Fibroblast of skin of left quadriceps (primary cell): ENCODE data around the gene ACSM2B.
"Not testable (repeated sequence)": the region's sequence is repeated elsewhere in the genome, so short reads cannot be mapped to it uniquely, and the experiment has no call there.

Experiments
- DNase-seq, 2 experiments: peaks; one replicate each; pipeline ENCODE4 v3.0.0-alpha.2; 2013; ENCODE audit warnings: low read depth in 2 of 2

The ACSM2B gene

DNA sequence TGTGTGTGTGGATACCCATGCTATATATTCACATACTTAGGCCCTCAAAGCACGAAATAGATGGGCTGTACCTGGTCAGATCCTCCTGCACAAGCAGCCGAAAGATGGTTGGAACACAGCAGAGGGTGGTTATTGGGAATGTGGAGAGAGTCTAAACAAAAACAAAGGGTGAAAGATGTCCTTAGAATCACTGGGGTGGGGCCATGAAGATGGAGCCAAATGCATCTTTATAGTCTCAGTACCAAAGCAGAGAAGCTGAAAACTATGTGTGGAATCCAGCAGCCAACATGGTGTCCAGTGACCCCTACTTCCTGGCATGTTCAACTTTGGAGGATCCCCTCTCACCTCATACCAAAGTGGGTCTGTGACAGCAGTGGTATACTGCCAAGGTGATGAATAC, 19.5 kb upstream of the ACSM2B start:
- DNase-seq: not testable (repeated sequence)

DNA sequence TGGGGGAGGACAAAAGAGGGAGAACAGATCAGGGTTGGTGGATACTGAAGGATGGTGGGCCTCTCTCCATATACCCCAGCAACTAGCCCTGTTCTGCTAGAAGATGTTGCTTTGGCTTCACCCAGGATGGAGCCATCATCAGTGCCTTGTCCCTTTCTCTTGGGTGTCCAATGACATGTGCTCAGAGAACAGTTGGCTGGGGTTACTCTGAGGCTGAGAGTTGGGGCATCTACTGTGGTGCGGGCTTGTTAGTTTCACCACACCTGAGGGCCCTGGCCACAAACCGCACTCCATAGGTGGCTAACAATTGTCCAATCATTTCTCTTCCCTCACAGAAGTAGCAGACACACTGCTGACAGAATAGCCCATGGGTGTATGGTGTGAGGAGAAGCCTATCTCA, 18.9 kb upstream of the ACSM2B start:
- DNase-seq: not testable (repeated sequence)

DNA sequence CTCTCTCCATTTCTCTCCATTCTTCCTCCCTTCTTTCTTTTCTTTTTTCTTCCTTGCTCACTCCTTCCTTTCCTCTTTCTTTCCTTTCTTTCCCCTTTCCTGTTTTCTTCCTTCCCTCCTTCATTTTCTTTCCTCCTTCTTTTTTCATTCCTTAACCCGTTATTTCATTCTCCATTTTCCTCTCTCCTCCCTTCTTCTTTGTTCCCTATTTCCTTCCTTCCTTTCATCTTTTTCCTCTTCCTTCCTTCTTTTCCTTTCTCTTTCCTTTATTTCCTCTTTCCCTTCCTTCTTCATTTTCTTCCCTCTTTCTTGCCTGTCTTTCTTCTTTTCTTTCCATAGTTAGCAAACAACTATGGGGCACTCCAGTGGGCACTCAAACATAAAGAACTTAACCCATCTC, 16.6 kb upstream of the ACSM2B start:
- not testable (repeated sequence) for DNase-seq

DNA sequence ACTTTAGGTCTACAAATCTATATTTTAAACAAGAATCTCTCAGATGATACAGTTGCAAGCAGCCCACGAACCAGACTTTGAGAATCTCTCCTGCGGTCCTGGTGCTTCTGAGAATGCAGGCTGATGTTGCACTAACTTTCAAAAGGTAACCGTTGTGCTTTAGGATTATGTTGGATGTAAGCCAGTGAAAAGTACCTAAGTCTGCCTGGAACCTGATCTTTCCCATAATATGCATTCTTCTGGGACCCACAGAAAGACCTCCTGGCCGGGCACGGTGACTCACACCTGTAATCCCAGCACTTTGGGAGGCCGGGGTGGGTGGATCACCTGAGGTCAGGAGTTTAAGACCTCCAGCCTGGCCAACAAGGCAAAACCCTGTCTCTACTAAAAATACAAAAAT, 13.3 kb upstream of the ACSM2B start:
- not testable (repeated sequence) for DNase-seq

DNA sequence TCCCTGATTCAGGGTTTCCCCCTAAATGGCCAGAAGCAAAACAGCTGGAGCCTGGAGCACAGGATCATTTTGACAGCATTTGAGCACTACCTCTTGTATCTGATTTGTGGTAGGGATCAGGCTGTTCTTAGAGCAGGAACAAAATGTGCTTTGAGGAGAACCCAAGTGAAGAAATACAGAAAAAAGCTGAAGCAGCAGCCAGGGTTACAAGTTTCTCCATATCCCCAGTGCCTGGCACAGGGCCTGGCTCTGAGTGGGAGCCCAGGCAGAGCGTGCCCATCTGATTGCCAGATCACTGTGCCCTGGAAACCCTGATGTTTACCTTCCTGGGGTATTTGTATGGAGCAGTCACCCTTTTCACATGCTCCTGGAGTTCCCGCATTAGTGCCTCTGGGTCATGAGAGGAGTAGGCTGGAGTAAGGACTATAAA, 11.5 kb upstream of the ACSM2B start:
- not testable (repeated sequence) for DNase-seq

DNA sequence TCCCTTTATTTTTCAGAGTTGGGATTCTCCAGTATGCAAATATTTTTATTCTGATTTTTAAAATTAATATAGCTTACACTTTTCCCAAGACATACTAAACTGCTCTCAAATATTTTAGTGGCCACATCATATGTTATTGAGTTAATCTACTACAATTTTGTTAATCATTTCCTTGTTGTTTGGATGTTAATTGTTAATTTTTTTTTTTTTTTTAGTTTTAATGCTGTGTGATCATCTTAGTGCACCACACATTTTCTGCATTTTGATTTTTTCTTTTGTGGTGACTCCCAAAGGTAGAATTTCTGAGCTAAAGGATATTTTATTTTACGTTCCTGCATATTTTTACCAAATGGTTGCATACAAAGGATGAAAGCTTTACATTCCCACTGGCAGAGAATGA, 10.5 kb upstream of the ACSM2B start:
- DNase-seq: not testable (repeated sequence)

DNA sequence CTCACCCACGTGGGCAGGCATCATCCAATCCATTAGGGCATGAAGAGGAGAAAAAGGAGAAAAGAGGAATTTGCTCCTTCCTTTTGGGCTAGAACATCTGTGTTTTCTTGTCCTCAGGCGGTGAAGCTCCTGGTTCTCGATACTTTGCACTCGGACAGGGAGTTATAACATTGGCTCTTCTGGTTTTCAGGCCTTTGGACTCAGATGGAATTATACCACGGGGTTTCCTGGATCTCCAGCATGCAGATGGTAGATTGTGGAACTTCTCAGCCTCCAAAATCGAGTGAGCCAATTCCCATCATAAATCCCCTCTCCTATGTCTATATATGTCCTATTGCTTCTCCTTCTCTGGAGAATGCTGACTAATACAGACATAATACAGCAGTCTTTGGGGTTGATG, 9.9 kb upstream of the ACSM2B start:
- DNase-seq: not testable (repeated sequence)

DNA sequence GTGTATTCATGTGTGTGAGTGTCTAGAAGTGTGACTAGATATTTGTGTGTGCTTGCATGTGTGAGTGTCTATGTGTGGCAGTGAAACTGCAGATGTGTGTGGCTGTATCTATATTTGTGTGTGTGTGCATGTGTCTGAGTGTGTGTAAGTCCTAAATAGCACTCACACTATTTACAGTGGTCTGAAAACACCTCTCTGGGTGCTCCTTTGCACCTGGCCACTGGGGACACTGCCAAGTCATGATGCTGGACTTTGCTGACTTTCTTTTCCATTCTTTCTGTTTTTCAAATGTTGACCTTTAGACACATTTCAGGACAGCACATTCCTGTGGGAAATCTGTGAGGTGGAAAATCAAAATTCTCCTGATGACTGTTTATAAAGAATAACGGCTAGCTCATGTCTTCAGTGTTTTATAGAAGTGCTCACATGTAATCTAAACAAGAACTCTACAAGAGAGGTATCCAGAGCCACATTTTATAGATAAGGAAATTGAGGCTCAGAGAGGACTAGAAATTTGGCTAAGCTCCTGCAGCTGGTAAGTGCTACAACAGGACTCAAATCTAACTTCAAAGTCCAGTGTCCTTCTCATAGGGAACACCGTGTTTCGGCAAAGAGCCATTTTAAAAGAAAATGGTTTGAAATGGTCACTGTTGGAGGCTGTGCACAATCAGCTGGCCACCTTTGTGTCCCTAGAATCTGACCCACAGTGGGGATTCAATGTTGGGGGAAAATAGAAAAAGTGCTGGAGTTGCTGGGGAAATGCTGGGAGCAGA, 4.5 kb upstream of the ACSM2B start:
- DNase-seq: not testable (repeated sequence)

DNA sequence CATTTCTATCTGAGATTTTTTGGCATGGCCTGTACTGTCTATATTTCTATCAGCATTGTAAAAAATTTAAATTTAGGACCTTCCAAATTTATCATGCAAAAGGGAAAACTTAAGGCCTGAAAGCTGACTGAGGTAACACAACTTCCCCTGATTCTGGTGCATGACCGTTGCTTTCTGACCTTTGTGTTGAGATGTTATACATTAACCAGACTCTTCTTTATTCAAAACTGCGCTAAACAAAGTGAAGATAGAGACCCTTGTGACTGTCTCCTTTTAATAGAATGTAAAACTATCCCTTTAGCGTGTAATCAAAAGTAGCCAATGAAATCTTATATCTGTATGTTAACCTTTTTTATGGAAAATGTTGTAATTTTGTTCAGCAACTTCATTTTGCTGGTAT, 1.9 kb upstream of the ACSM2B start:
- not testable (repeated sequence) for DNase-seq

DNA sequence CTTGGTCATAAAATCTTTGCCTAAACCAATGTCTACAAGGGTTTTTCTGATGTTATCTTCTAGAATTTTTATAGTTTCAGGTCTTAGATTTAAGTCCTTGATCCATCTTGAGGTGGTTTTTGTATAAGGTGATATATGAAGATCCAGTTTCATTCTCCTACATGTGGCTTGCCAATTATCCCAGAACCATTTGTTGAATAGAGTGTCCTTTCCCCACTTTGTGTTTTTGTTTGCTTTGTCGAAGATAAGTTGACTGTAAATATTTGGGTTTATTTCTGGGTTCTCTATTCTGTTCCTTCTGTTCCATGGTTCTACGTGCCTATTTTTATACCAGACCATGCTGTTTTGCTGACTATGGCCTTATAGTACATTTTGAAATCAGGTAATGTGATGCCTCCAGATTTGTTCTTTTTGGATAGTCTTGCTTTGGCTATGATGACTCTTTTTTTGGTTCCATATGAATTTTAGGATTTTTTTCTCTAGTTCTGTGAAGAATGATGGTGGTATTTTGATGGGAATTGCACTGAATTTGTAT, 7.0 kb downstream of the ACSM2B start:
- not testable (repeated sequence) for DNase-seq

DNA sequence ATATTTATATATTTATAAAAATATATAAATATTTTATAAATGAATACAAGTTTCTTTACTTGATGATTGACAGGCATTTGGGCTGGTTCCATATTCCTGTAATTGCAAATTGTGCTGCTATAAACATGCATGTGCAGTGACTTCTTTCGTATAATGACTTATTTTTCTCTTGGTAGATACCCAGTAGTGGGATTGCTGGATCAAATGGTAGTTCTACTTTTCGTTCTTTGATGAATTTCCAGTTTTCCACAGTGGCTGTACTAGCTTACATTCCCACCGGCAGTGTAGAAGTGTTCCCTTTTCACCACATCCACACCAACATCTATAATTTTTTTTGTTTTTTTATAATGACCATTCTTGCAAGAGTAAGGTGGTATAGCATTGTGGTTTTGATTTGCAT, 7.8 kb downstream of the ACSM2B start:
- no peak for DNase-seq

DNA sequence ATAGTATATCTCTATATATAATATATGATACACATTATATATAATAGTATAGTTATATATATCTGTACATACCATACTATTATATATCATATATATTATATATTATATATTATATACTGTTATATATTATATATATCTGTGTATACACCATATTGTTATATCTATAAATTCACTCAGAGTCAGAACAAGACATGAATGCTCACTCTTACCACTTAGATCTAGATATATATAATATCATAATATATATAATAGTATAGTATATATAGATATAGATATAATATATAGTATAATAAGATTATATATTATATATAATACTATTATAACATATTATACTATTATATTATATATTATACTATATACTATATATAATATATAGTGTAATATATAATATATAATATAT, 9.3 kb downstream of the ACSM2B start:
- DNase-seq: no peak

DNA sequence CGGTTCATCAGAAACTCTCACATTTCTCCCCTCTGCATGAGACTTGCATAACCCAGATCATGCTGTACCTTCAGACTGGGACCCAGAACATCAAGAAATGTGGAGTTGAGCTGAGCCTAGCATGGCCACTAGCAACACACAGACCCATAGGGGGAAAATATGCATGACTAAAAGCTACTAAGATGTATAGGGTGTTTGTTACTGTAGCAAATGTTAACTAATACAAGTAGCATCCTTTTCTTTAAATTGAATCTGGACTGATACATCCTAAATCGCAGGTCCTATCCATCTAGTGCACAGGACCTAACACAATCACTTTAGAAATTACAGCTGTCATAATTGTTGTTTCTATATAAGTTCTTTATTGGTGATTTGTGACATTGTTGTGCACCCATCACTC, 10.8 kb downstream of the ACSM2B start:
- DNase-seq: not testable (repeated sequence)

DNA sequence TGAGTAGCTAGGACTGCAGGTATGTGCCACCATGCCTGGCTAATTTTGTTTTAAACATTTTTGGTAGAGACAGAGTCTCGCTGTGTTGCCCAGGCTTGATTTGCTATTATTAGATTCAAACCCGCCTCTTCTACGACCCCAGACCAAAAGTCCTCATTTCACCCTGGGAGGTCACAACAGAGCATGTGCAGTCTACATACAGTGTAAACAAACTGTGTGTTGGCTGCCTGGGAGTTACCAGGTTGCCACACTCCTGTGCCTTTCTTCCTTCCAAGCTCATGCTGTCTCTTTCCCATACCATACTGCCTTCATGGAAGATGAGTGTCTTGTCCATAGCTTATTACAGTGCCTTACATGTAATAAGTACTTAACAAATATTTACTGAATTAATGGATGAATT, 11.9 kb downstream of the ACSM2B start:
- DNase-seq: not testable (repeated sequence)

DNA sequence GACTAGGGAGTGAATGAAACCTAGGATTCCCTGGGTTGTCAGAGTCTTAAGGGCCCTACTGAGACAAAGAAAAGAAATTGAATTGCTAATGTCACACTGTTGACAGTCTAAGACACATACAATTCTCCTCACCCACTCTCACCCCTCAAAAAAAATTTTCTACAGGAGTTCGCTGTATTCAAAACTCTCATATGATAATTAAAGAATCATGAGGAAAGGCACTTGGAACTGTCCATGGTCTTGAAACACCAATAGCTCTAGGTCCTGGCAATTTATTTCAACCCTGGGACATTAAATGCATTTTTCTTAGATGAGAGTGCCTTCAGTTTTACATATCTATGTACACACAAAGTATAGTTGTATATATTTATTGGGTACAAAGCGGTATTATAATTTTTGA, 20.5 kb downstream of the ACSM2B start:
- not testable (repeated sequence) for DNase-seq

DNA sequence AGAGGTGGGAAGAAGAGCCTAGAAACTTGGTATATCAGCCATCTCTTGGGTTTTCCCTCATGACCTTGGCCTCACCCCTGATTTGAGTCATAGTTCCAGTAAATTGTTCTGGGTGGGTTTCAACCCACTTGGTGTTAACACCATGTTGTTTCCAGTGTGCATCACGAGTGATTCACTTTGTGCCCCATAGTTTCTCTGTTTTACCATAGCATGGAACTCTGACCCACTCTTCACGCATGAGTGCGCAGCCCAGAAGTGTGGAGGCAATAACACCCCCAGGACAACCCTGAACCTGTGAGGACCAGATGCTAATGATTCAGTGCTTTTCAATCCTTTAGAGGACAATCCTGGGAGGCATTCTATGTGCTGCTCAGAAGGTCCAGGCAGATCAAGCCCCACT, 21.5 kb downstream of the ACSM2B start:
- DNase-seq: not testable (repeated sequence)

DNA sequence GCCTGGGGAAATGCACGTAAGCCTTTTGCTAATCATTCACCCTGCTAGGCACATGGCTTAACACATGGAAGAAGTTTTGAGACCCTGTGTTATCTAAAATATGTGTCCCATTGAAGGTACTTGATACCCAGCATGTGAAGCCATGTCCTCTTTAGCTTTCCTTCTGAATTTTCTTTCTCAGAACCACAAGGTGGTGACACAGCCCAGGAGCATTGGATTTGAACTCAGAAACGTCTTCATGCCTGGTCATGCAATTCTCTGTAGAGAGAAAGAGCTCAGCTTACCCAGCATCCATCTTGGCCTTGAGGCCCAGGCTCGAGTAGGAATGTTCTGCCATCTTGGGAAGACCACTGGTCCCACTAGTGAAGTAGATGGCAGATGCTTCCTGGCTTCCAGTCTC, 22.7 kb downstream of the ACSM2B start:
- DNase-seq: not testable (repeated sequence)

DNA sequence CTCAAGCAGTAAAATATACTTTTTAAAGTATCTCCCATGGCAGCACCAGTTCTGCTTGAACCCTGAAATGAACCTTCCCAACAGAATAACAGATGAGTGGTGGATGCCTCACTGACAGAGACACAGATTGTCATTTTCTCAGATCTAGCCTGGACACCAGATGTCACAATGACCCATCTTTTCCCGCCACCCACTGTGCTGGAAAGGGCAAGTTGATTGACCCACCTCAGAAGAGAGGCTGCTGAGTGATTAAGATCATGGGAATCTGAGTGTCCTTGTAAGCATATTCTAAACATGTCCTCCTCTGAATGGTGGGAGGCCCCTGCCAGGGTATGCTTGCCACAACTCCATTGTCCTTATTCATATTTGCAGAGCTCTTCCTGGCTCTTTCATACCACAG, 29.2 kb downstream of the ACSM2B start:
- DNase-seq: not testable (repeated sequence)

DNA sequence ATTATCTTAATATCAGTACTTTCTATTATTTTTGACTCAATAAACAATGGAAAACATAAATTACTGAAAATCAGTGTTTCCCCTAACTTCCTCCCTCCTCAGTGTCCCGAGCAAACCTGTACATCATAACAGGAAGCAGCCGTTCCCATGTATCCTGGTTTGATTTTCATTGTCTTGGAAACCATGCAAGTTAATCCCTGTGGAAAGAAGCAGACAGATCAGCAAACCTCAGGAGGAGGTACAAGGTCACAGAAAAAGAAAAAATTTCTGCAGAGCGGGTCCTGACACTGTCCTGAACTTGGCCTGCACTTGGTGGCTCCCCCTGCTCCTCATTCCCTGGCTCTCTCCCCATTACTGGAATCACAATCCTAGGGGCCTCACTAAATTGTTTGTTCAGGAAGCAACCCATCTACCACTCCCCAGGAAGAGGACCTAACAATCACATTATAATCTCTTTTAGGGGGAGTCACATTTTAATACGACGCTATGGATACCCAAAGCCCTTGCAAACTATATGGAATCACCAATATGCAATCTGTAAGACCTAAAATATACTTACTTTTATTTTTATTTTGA, 29.8 kb downstream of the ACSM2B start:
- not testable (repeated sequence) for DNase-seq

DNA sequence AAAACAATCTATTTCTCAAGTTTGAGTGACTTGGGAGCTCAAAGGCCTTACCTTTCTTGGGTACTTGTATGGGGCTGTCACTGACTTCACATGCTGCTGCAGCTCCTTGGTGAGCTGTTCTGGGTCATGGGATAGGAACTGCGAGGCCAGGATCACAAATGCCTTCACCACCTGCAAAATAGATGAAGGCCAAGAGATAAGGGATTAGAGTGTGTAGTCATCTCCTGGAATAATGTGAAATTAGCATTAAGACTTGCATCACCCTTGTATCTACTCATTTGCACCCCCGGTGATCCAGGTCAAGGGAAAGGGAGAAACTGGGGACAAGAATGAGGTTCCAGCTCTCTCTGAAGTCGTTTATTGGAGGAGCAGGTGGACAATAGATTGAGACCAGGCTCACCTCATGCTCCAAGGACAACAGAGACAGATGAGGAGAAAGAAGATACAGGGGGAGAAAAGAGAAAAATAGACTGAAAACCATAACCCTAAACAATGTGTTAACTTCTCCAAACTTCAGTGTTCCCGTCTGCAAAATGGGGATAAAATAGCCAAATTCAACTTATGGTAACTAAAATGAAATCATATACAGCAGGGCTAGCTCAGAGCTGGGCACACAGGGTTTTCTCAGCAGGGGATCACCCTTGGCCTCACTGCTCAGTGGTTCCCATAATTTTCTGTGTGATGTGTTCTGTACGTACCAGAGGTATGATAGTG, 35.4 kb downstream of the ACSM2B start:
- DNase-seq: not testable (repeated sequence)

DNA sequence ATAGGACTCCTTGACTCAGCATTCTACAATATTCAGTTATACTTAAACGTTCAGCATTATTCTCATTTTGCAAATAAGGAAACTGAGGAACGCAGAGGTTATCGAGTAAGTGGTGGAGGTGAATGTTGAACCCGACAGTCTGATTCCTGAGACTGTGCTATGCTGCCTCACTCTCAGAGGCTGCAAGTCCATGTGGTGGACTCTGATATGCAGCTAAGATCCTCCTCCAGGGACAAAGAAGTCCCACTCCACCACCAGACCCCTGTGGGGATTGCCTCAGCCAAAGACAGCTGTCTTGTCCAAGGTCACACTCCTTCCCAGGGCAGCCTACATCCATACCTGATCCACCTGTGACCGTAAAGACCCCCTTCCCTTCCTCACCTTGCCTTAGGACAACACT, 37.5 kb downstream of the ACSM2B start:
- no peak for DNase-seq

DNA sequence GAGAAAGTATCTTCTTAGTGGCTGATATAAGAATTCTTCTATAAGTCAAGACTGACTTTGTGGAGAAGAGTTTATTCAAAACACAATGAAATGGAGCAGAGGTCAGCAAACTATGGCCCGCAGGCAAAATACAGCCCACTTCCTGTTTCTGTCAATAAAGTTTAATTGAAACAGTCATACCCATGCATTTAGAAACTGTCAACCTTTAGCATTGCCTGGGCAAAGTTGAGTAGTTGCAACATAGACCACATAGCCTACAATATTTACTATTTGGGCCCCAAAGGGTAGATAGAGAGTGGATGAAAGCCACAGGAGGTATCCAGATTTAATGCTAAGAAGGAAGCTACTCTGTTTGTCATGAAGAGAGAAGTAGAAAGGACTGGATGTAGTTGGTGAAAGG, 38.0 kb downstream of the ACSM2B start:
- DNase-seq: no peak

DNA sequence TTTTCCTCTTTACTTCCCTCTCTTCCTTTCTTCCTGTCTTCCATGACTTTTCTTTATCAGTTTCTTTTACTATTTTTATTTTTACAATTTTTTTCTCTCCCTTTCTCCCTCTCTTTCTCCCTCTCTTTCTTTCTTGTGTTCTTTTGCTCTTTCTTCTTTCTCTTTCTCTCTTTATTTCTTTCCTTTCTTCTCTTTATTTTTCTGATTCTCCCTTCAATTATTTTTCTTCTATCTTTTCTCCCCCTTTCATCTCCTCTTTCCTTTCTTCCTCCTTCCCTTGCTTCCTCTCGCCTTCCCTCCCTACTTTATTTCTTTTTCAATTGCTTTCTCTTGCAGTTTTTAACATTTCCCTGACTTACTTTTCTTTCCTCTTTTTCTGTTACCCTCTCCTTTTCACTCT, 39.5 kb downstream of the ACSM2B start:
- DNase-seq: not testable (repeated sequence)
